Upper lobe of left lung (tissue), 4 donors: ENCODE data around the gene EDARADD.

ENCODE experiments used
- CTCF ChIP-seq, 6 experiments: fragments of 450-650 bp in 4 of 6; fragments of 200-600 bp in 2 of 6; sonication (generic) in 2 of 6; IDR thresholded peaks; one replicate each; pipeline ENCODE4 v1.5.1; 2016 to 2019; ENCODE audit warnings: antibody characterized with exemption in 6 of 6
- POLR2A ChIP-seq, 4 donors: fragments of 450-650 bp; IDR thresholded peaks; one replicate each; pipeline ENCODE4 v1.5.1; 2016 to 2017; ENCODE audit warnings: antibody characterized with exemption in 4 of 4, mild to moderate bottlenecking in 2 of 4

DNA sequence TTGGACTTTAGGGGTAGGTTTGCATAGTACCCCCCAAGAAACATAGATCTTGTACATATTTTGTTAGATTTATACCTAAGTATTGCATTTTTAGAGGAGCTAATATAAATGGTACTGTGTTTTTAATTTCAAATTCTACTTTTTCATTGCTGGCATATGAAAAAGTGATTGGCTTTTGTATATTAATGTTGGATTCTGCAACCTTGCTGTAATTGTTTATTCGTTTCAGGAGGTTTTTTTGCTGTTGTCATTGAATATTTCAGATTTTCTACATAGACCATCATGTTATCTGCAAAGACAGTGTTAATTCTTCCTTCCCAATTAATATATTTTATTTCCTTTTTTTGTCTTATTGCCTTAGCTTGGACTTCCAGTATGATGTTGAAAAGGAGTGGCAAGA is 23.0 kb upstream of the EDARADD start:
- no peak for TF ChIP-seq CTCF (IDR thresholded peaks at IDR 0.05)
- no peak for TF ChIP-seq POLR2A (IDR thresholded peaks at IDR 0.05)
